ENCODE data around the gene CDAN1. TPM values are rescaled to one million over a fixed set of nuclear protein-coding genes. Genes with fewer than 3 reads are reported as not detected.

Gene CDAN1
- total and polyA plus RNA-seq, 12 donors: 3.6 to 40.8 (median 14.8) TPM

DNA sequence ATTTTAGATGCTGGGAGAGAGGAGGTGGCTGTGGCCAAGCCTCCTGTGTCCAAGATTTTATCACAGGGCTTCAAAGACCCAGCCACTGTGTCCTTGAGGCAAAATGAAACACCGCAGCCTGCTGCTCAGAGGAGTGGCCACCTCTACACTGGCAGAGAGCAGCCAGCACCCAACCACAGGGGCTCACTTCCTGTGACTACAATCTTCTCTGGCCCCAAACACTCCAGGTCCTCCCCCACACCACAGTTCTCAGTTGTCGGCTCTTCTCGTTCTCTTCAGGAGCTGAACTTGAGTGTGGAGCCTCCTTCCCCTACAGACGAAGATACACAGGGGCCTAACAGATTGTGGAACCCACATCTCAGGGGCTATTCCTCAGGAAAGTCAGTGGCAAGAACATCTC, 45.6 kb downstream of the CDAN1 start:
- no peaks in the 10 kb centered on the region for H3K27me3 ChIP-seq
- WGBS, 4 donors: 71 to 80% (median 76%) methylated on average over 3 to 4 of the region's 4 CpGs
- no peak overlapping the region for H3K27ac ChIP-seq
- intact Hi-C loops (cut with DNase I): no loop called here
- no peaks in the 10 kb centered on the region for H3K9me3 ChIP-seq (replicated peaks in 1 of 3)
- no peak for TF ChIP-seq POLR2A (IDR thresholded peaks at IDR 0.05)
- TF ChIP-seq, protein P1, sequence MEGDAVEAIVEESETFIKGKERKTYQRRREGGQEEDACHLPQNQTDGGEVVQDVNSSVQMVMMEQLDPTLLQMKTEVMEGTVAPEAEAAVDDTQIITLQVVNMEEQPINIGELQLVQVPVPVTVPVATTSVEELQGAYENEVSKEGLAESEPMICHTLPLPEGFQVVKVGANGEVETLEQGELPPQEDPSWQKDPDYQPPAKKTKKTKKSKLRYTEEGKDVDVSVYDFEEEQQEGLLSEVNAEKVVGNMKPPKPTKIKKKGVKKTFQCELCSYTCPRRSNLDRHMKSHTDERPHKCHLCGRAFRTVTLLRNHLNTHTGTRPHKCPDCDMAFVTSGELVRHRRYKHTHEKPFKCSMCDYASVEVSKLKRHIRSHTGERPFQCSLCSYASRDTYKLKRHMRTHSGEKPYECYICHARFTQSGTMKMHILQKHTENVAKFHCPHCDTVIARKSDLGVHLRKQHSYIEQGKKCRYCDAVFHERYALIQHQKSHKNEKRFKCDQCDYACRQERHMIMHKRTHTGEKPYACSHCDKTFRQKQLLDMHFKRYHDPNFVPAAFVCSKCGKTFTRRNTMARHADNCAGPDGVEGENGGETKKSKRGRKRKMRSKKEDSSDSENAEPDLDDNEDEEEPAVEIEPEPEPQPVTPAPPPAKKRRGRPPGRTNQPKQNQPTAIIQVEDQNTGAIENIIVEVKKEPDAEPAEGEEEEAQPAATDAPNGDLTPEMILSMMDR (IDR thresholded peaks at IDR 0.05): no peak
- H3K4me3 ChIP-seq: no peak overlapping the region
- no peaks in the 10 kb centered on the region for H3K36me3 ChIP-seq (replicated peaks in 1 of 2)
- no peaks in the 10 kb centered on the region for H3K4me1 ChIP-seq (replicated peaks in 1 of 2)
- DNase-seq: peak in 1 of 7 donors; percentile 11

DNA sequence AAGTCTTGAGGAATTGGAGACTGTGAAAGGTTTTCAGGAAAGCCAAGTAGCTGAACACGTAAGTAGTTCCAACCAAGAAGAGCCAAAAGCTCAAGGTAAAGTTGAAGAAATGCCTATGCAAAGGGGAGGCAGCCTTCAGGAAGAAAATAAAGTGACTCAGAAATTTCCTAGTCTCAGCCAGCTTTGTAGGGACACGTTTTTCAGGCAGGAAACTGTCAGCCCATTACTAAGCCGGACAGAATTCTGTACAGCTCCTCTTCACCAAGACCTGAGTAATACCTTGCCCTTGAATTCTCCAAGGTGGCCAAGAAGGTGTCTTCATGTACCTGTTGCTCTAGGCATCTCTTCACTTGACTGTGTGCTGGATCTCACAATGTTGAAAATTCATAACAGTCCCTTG, 48.6 kb downstream of the CDAN1 start:
- intact Hi-C loops (cut with DNase I): no loop called here
- no peak overlapping the region for H3K27ac ChIP-seq
- H3K36me3 ChIP-seq (replicated peaks in 1 of 2): no peaks in the 10 kb centered on the region
- H3K4me1 ChIP-seq (replicated peaks in 1 of 2): no peaks in the 10 kb centered on the region
- no peak overlapping the region for H3K4me3 ChIP-seq
- no peaks in the 10 kb centered on the region for H3K9me3 ChIP-seq (replicated peaks in 1 of 3)
- no peak for DNase-seq
- TF ChIP-seq, protein P1 (IDR thresholded peaks at IDR 0.05): no peak
- no peak for TF ChIP-seq POLR2A (IDR thresholded peaks at IDR 0.05)
- WGBS, 4 donors: 74 to 88% (median 77%) methylated on average over 3 of the region's 3 CpGs
- H3K27me3 ChIP-seq: no peaks in the 10 kb centered on the region

DNA sequence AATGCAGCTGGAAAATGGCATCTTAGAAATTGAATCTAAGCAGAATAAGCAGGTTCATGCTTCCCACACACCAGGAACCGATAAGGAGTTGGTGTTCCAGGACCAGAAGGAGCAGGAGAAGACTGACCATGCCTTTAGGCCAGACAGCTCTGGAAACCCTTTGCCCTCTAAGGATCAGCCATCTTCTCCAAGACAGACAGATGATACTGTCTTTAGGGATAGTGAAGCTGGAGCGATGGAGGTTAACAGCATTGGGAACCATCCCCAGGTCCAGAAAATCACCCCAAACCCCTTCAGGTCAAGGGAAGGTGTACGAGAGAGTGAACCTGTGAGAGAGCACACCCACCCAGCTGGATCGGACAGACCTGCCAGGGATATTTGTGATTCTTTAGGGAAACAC, 49.2 kb downstream of the CDAN1 start:
- Histone ChIP-seq H3K27me3 (no peaks in the 10 kb centered on the region), H3K9me3 (replicated peaks in 1 of 3) (no peaks in the 10 kb centered on the region), H3K27ac (no peak overlapping the region), H3K4me3 (no peak overlapping the region), H3K4me1 (replicated peaks in 1 of 2) (no peaks in the 10 kb centered on the region), H3K36me3 (replicated peaks in 1 of 2) (no peaks in the 10 kb centered on the region)
- intact Hi-C loops (cut with DNase I): no loop called here
- 95 to 99% (median 97%) methylated on average over 4 of the region's 4 CpGs for WGBS, 4 donors
- DNase-seq: no peak
- TF ChIP-seq, protein P1 (IDR thresholded peaks at IDR 0.05): no peak
- TF ChIP-seq POLR2A (IDR thresholded peaks at IDR 0.05): no peak

DNA sequence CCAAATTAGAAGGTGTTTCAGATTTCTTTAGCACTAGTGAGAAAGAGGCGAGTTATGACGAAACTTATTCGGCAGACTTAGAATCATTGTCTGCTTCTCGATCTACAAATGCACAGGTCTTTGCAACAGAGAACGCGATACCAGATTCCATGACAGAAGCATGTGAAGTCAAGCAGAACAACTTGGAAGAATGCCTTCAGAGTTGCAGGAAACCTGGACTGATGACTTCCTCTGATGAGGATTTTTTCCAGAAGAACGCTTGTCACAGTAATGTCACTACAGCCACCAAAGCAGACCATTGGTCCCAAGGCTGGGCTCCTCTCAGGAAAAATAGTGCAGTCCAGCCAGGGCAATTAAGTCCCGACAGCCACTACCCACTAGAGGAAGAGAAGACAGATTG, 50.6 kb downstream of the CDAN1 start:
- Histone ChIP-seq H3K36me3 (replicated peaks in 1 of 2) (peaks cover 0 to 6% of the 10 kb centered on the region in 2 donors), H3K4me1 (replicated peaks in 1 of 2) (no peaks in the 10 kb centered on the region)

More for the DNA sequence above, 50.6 kb downstream of the CDAN1 start:
- intact Hi-C loops (cut with DNase I): no loop called here
- DNase-seq: no peak
- Histone ChIP-seq H3K27ac (no peak overlapping the region), H3K4me3 (no peak overlapping the region), H3K27me3 (no peaks in the 10 kb centered on the region), H3K9me3 (replicated peaks in 1 of 3) (no peaks in the 10 kb centered on the region)
- 92 to 96% (median 95%) methylated on average over 8 of the region's 8 CpGs for WGBS, 4 donors
- TF ChIP-seq, protein P1 (IDR thresholded peaks at IDR 0.05): no peak
- TF ChIP-seq POLR2A (IDR thresholded peaks at IDR 0.05): no peak
